ENCODE measurements around the gene ARL16.

ARL16 gene

GRCh38 chr17:81707725-81708646 lies 24.4 kb upstream of the ARL16 start:
- Histone ChIP-seq H3K4me2 (ENCODE audit: low read length) (no peak overlapping the region), H3K9ac (no peak overlapping the region), H3K4me1 (peaks cover 22% of the 10 kb centered on the region), H3K27me3 (ENCODE audit: control insufficient read depth, insufficient read depth, low read length) (no peaks in the 10 kb centered on the region), H2AFZ (no peak overlapping the region), H3K4me3 (ENCODE audit: low read depth, low read length) (no peak overlapping the region), H3K79me2 (peaks cover 13% of the 10 kb centered on the region), H3K27ac (no peak overlapping the region), H3K36me3 (ENCODE audit: control insufficient read depth, insufficient read depth, low read length) (no peaks in the 10 kb centered on the region), H3K9me3 (ENCODE audit: control insufficient read depth, low read length) (no peaks in the 10 kb centered on the region)
- TF ChIP-seq CTCF (IDR thresholded peaks at IDR 0.05): no peak

- peaks cover 13% of the 10 kb centered on the region for H3K79me2 ChIP-seq
- H2AFZ ChIP-seq: no peak overlapping the region
- H3K4me1 ChIP-seq: peaks cover 20% of the 10 kb centered on the region
- H3K27me3 ChIP-seq (ENCODE audit: control insufficient read depth, insufficient read depth, low read length): no peaks in the 10 kb centered on the region
- no peaks in the 10 kb centered on the region for H3K36me3 ChIP-seq (ENCODE audit: control insufficient read depth, insufficient read depth, low read length)
- no peaks in the 10 kb centered on the region for H3K9me3 ChIP-seq (ENCODE audit: control insufficient read depth, low read length)
- TF ChIP-seq CTCF (IDR thresholded peaks at IDR 0.05): no peak
- no peak overlapping the region for H3K4me2 ChIP-seq (ENCODE audit: low read length)
- no peak overlapping the region for H3K9ac ChIP-seq
- H3K4me3 ChIP-seq (ENCODE audit: low read depth, low read length): no peak overlapping the region
- H3K27ac ChIP-seq: no peak overlapping the region
Measured at GRCh38 chr17:81706757-81707624, 23.4 kb upstream of the ARL16 start.

GRCh38 chr17:81706232-81706611 lies 22.6 kb upstream of the ARL16 start:
- no peaks in the 10 kb centered on the region for H3K27me3 ChIP-seq (ENCODE audit: control insufficient read depth, insufficient read depth, low read length)
- H3K79me2 ChIP-seq: peaks cover 18% of the 10 kb centered on the region
- H3K4me2 ChIP-seq (ENCODE audit: low read length): no peak overlapping the region
- no peak for TF ChIP-seq CTCF (IDR thresholded peaks at IDR 0.05)
- no peaks in the 10 kb centered on the region for H3K9me3 ChIP-seq (ENCODE audit: control insufficient read depth, low read length)
- H2AFZ ChIP-seq: no peak overlapping the region
- no peak overlapping the region for H3K4me3 ChIP-seq (ENCODE audit: low read depth, low read length)
- peaks cover 18% of the 10 kb centered on the region for H3K4me1 ChIP-seq
- no peaks in the 10 kb centered on the region for H3K36me3 ChIP-seq (ENCODE audit: control insufficient read depth, insufficient read depth, low read length)
- no peak overlapping the region for H3K9ac ChIP-seq
- H3K27ac ChIP-seq: no peak overlapping the region

GRCh38 chr17:81705518-81706231 lies 22.1 kb upstream of the ARL16 start:
- H2AFZ ChIP-seq: no peak overlapping the region
- no peak for TF ChIP-seq CTCF (IDR thresholded peaks at IDR 0.05)
- H3K4me2 ChIP-seq (ENCODE audit: low read length): no peak overlapping the region
- no peaks in the 10 kb centered on the region for H3K36me3 ChIP-seq (ENCODE audit: control insufficient read depth, insufficient read depth, low read length)
- no peaks in the 10 kb centered on the region for H3K9me3 ChIP-seq (ENCODE audit: control insufficient read depth, low read length)
- no peak overlapping the region for H3K27ac ChIP-seq
- H3K9ac ChIP-seq: no peak overlapping the region
- H3K79me2 ChIP-seq: peaks cover 24% of the 10 kb centered on the region
- H3K4me1 ChIP-seq: peaks cover 17% of the 10 kb centered on the region
- H3K4me3 ChIP-seq (ENCODE audit: low read depth, low read length): no peak overlapping the region
- H3K27me3 ChIP-seq (ENCODE audit: control insufficient read depth, insufficient read depth, low read length): no peaks in the 10 kb centered on the region

All from parathyroid adenoma (tissue), 2 donors.